ENCODE measurements around the gene OR8S1. TPM values are rescaled to one million over a fixed set of nuclear protein-coding genes. Genes with fewer than 3 reads are reported as not detected.

The OR8S1 gene
- under 1 TPM in 1 of 9 donors, not detected in 8; 0.11 TPM for total RNA-seq
- polyA plus RNA-seq = not detected
- long read RNA-seq, donor 1 = 0 reads
- long read RNA-seq, donor 2 = 0 reads
- long read RNA-seq, donor 3 = 0 reads
- long read RNA-seq, donor 4 = 0 reads
- long read RNA-seq, donor 5 = 0 reads
- long read RNA-seq, donor 6 = 0 reads
- long read RNA-seq, donor 7 = 0 reads
- long read RNA-seq, donor 8 = 0 reads
- long read RNA-seq, donor 9 = 0 reads
- long read RNA-seq, donor 10 = 0 reads

- H3K36me3 ChIP-seq (replicated peaks in 1 of 2) = no peaks in the 10 kb centered on the region
- 69 to 82% (median 71%) methylated on average over 5 of the region's 5 CpGs for WGBS, 4 donors
- TF ChIP-seq POLR2A (IDR thresholded peaks at IDR 0.05) (no peak), CTCF (IDR thresholded peaks at IDR 0.05) (no peak)
Measured at GRCh38 chr12:48525332-48525731, at the start of gene OR8S1. TSS of gene OR8S1 (plus strand) at chr12:48525632. CDS start at chr12:48525632, 0 bp downstream.

GRCh38 chr12:48482198-48482597 lies 43.2 kb upstream of the OR8S1 start, which contains the start of gene C12orf54:
TSS of gene C12orf54 (plus strand) at chr12:48482498. CDS start at chr12:48483297, 799 bp downstream.
- WGBS, 4 donors = 84 to 89% (median 86%) methylated on average over 2 of the region's 2 CpGs
- intact Hi-C loops (cut with DNase I) = no loop called here
- Histone ChIP-seq H3K27ac (no peak within 1 kb of the TSS), H3K36me3 (replicated peaks in 1 of 2) (no peaks in the 10 kb centered on the region), H3K9me3 (replicated peaks in 1 of 3) (no peaks in the 10 kb centered on the region), H3K4me3 (no peak within 1 kb of the TSS), H3K4me1 (replicated peaks in 1 of 2) (no peaks in the 10 kb centered on the region), H3K27me3 (no peaks in the 10 kb centered on the region)
- TF ChIP-seq CTCF (IDR thresholded peaks at IDR 0.05) (no peak), POLR2A (IDR thresholded peaks at IDR 0.05) (no peak)
- no peak for DNase-seq

More at GRCh38 chr12:48525332-48525731, at the start of gene OR8S1:
- DNase-seq = no peak
- H3K27ac ChIP-seq = no peak within 1 kb of the TSS
- no peaks in the 10 kb centered on the region for H3K27me3 ChIP-seq
- H3K9me3 ChIP-seq (replicated peaks in 1 of 3) = no peaks in the 10 kb centered on the region
- H3K4me3 ChIP-seq = no peak within 1 kb of the TSS
- H3K4me1 ChIP-seq (replicated peaks in 1 of 2) = no peaks in the 10 kb centered on the region
- intact Hi-C loops (cut with DNase I) = no loop called here

- intact Hi-C loops (cut with DNase I) = no loop called here
- H3K4me1 ChIP-seq (replicated peaks in 1 of 2) = no peaks in the 10 kb centered on the region
- TF ChIP-seq CTCF (IDR thresholded peaks at IDR 0.05) (no peak), POLR2A (IDR thresholded peaks at IDR 0.05) (no peak)
Measured at GRCh38 chr12:48482930-48483329, 42.5 kb upstream of the OR8S1 start.

GRCh38 chr12:48486261-48486660 lies 39.2 kb upstream of the OR8S1 start:
- intact Hi-C loops (cut with DNase I) = no loop called here
- H3K4me3 ChIP-seq = no peak overlapping the region
- DNase-seq = no peak
- no peak for TF ChIP-seq POLR2A (IDR thresholded peaks at IDR 0.05)
- no peaks in the 10 kb centered on the region for H3K36me3 ChIP-seq (replicated peaks in 1 of 2)
- no peak overlapping the region for H3K27ac ChIP-seq
- no peaks in the 10 kb centered on the region for H3K4me1 ChIP-seq (replicated peaks in 1 of 2)
- 80 to 91% (median 83%) methylated on average over 2 of the region's 2 CpGs for WGBS, 4 donors
- peaks cover 3% of the 10 kb centered on the region for H3K27me3 ChIP-seq
- H3K9me3 ChIP-seq (replicated peaks in 1 of 3) = no peaks in the 10 kb centered on the region

More at GRCh38 chr12:48482930-48483329, 42.5 kb upstream of the OR8S1 start:
- no peaks in the 10 kb centered on the region for H3K27me3 ChIP-seq
- DNase-seq = no peak
- WGBS, 4 donors = 85 to 94% (median 91%) methylated on average over 3 of the region's 3 CpGs
- no peak overlapping the region for H3K27ac ChIP-seq
- H3K9me3 ChIP-seq (replicated peaks in 1 of 3) = no peaks in the 10 kb centered on the region
- no peak overlapping the region for H3K4me3 ChIP-seq
- H3K36me3 ChIP-seq (replicated peaks in 1 of 2) = no peaks in the 10 kb centered on the region

GRCh38 chr12:48486679-48487078 lies 38.8 kb upstream of the OR8S1 start:
- no peak overlapping the region for H3K27ac ChIP-seq
- H3K9me3 ChIP-seq (replicated peaks in 1 of 3) = no peaks in the 10 kb centered on the region
- H3K36me3 ChIP-seq (replicated peaks in 1 of 2) = no peaks in the 10 kb centered on the region
- TF ChIP-seq CTCF (IDR thresholded peaks at IDR 0.05) (no peak), POLR2A (IDR thresholded peaks at IDR 0.05) (no peak)
- H3K4me3 ChIP-seq = no peak overlapping the region
- intact Hi-C loops (cut with DNase I) = no loop called here
- peaks cover 3% of the 10 kb centered on the region for H3K27me3 ChIP-seq
- 63 to 77% (median 71%) methylated on average over 5 of the region's 5 CpGs for WGBS, 4 donors
- no peak for DNase-seq
- H3K4me1 ChIP-seq (replicated peaks in 1 of 2) = no peaks in the 10 kb centered on the region
